ENCODE measurements around the gene KCTD14.
A peak's percentile ranks its signal among the peaks of the same experiment; 100 is the strongest.

KCTD14 gene

GRCh38 chr11:78023426-78023825 is 350 bp upstream of the KCTD14 start:
- Histone ChIP-seq H2BK12ac (ENCODE audit: low read length in 2 of 2) (no peak overlapping the region), H4K8ac (ENCODE audit: low read length) (no peak overlapping the region), H3K18ac (ENCODE audit: low read depth in 1 of 2, low read length in 2 of 2) (no peak overlapping the region), H3K4me3 (ENCODE audit: insufficient read depth in 1 of 2, low read depth in 1 of 2, low read length in 2 of 2) (peak overlapping the region in 1 of 2 experiments; percentile 79), H3K27me3 (ENCODE audit: control insufficient read depth in 1 of 2, insufficient read depth in 1 of 2, low read length in 2 of 2) (peaks cover 0 to 3% of the 10 kb centered on the region in 2 experiments), H4K91ac (ENCODE audit: low read length) (no peak overlapping the region), H3K79me1 (replicated peaks; ENCODE audit: low read length, poor library complexity, severe bottlenecking) (no peaks in the 10 kb centered on the region), H2BK5ac (ENCODE audit: low read depth, low read length, poor library complexity, severe bottlenecking) (no peak overlapping the region), H3K23ac (ENCODE audit: low read length in 2 of 2) (no peak overlapping the region), H2AK5ac (ENCODE audit: low read length, severe bottlenecking) (no peak overlapping the region), H3K9ac (ENCODE audit: low read length) (peak overlapping the region; percentile 70), H2BK120ac (ENCODE audit: low read depth, low read length) (no peak overlapping the region), H3K14ac (ENCODE audit: low read length in 2 of 2) (no peak overlapping the region), H2BK15ac (ENCODE audit: low read depth, poor library complexity, severe bottlenecking) (no peak overlapping the region), H3K9me3 (ENCODE audit: control insufficient read depth, low read length) (no peaks in the 10 kb centered on the region), H3K4me2 (ENCODE audit: low read length, poor library complexity, severe bottlenecking) (peak overlapping the region; percentile 94), H3K4me1 (ENCODE audit: control insufficient read depth, insufficient read depth, low read depth, low read length) (peaks cover 11% of the 10 kb centered on the region), H2AFZ (ENCODE audit: low read depth, low read length) (peak overlapping the region; percentile 99), H3K36me3 (ENCODE audit: control insufficient read depth in 1 of 2, insufficient read depth in 2 of 2, low read depth in 1 of 2, low read length in 2 of 2) (no peaks in the 10 kb centered on the region), H3K4ac (ENCODE audit: low read depth in 1 of 2, low read length in 2 of 2) (no peak overlapping the region), H3K27ac (ENCODE audit: low read length, poor library complexity, severe bottlenecking) (no peak overlapping the region)
- no peak for DNase-seq
- 70% methylated on average over 5 of the region's 7 CpGs for WGBS

GRCh38 chr11:78021611-78022010 is 1.5 kb downstream of the KCTD14 start:
- peaks cover 0 to 4% of the 10 kb centered on the region in 2 experiments for H3K36me3 ChIP-seq (ENCODE audit: control insufficient read depth in 1 of 2, insufficient read depth in 2 of 2, low read depth in 1 of 2, low read length in 2 of 2)
- H2AK5ac ChIP-seq (ENCODE audit: low read length, severe bottlenecking): no peak overlapping the region
- no peak overlapping the region for H3K4me3 ChIP-seq (ENCODE audit: insufficient read depth in 1 of 2, low read depth in 1 of 2, low read length in 2 of 2)
- no peak overlapping the region for H3K18ac ChIP-seq (ENCODE audit: low read depth in 1 of 2, low read length in 2 of 2)
- H4K91ac ChIP-seq (ENCODE audit: low read length): no peak overlapping the region
- peaks cover 11% of the 10 kb centered on the region for H3K4me1 ChIP-seq (ENCODE audit: control insufficient read depth, insufficient read depth, low read depth, low read length)
- H3K9me3 ChIP-seq (ENCODE audit: control insufficient read depth, low read length): no peaks in the 10 kb centered on the region
- peaks cover 0 to 3% of the 10 kb centered on the region in 2 experiments for H3K27me3 ChIP-seq (ENCODE audit: control insufficient read depth in 1 of 2, insufficient read depth in 1 of 2, low read length in 2 of 2)
- H3K79me1 ChIP-seq (replicated peaks; ENCODE audit: low read length, poor library complexity, severe bottlenecking): no peaks in the 10 kb centered on the region
- no peak for DNase-seq
- no peak overlapping the region for H3K14ac ChIP-seq (ENCODE audit: low read length in 2 of 2)
- WGBS: 97% methylated on average over 6 of the region's 6 CpGs
- H3K4me2 ChIP-seq (ENCODE audit: low read length, poor library complexity, severe bottlenecking): no peak overlapping the region
- H2BK120ac ChIP-seq (ENCODE audit: low read depth, low read length): no peak overlapping the region
- no peak overlapping the region for H3K27ac ChIP-seq (ENCODE audit: low read length, poor library complexity, severe bottlenecking)
- no peak overlapping the region for H3K4ac ChIP-seq (ENCODE audit: low read depth in 1 of 2, low read length in 2 of 2)
- no peak overlapping the region for H2BK5ac ChIP-seq (ENCODE audit: low read depth, low read length, poor library complexity, severe bottlenecking)
- H2BK15ac ChIP-seq (ENCODE audit: low read depth, poor library complexity, severe bottlenecking): no peak overlapping the region
- H3K9ac ChIP-seq (ENCODE audit: low read length): no peak overlapping the region
- H3K23ac ChIP-seq (ENCODE audit: low read length in 2 of 2): no peak overlapping the region
- H2BK12ac ChIP-seq (ENCODE audit: low read length in 2 of 2): no peak overlapping the region
- no peak overlapping the region for H2AFZ ChIP-seq (ENCODE audit: low read depth, low read length)
- no peak overlapping the region for H4K8ac ChIP-seq (ENCODE audit: low read length)

GRCh38 chr11:78020246-78020645 is 2.8 kb downstream of the KCTD14 start:
- Histone ChIP-seq H3K23ac (ENCODE audit: low read length in 2 of 2) (no peak overlapping the region), H3K14ac (ENCODE audit: low read length in 2 of 2) (no peak overlapping the region), H3K27me3 (ENCODE audit: control insufficient read depth in 1 of 2, insufficient read depth in 1 of 2, low read length in 2 of 2) (peaks cover 0 to 3% of the 10 kb centered on the region in 2 experiments), H3K4me2 (ENCODE audit: low read length, poor library complexity, severe bottlenecking) (no peak overlapping the region), H4K91ac (ENCODE audit: low read length) (no peak overlapping the region), H3K18ac (ENCODE audit: low read depth in 1 of 2, low read length in 2 of 2) (no peak overlapping the region), H3K4ac (ENCODE audit: low read depth in 1 of 2, low read length in 2 of 2) (no peak overlapping the region), H2BK120ac (ENCODE audit: low read depth, low read length) (no peak overlapping the region), H4K8ac (ENCODE audit: low read length) (no peak overlapping the region), H2AK5ac (ENCODE audit: low read length, severe bottlenecking) (no peak overlapping the region), H2BK5ac (ENCODE audit: low read depth, low read length, poor library complexity, severe bottlenecking) (no peak overlapping the region), H3K36me3 (ENCODE audit: control insufficient read depth in 1 of 2, insufficient read depth in 2 of 2, low read depth in 1 of 2, low read length in 2 of 2) (peaks cover 0 to 7% of the 10 kb centered on the region in 2 experiments), H3K79me1 (replicated peaks; ENCODE audit: low read length, poor library complexity, severe bottlenecking) (no peaks in the 10 kb centered on the region), H3K9me3 (ENCODE audit: control insufficient read depth, low read length) (no peaks in the 10 kb centered on the region), H2BK15ac (ENCODE audit: low read depth, poor library complexity, severe bottlenecking) (no peak overlapping the region), H2AFZ (ENCODE audit: low read depth, low read length) (no peak overlapping the region), H3K4me3 (ENCODE audit: insufficient read depth in 1 of 2, low read depth in 1 of 2, low read length in 2 of 2) (no peak overlapping the region), H2BK12ac (ENCODE audit: low read length in 2 of 2) (no peak overlapping the region), H3K27ac (ENCODE audit: low read length, poor library complexity, severe bottlenecking) (no peak overlapping the region), H3K9ac (ENCODE audit: low read length) (no peak overlapping the region), H3K4me1 (ENCODE audit: control insufficient read depth, insufficient read depth, low read depth, low read length) (peaks cover 11% of the 10 kb centered on the region)
- DNase-seq: no peak
- WGBS: 33% methylated on average over 3 of the region's 3 CpGs

GRCh38 chr11:78019808-78020207 is 3.3 kb downstream of the KCTD14 start:
- no peak overlapping the region for H3K4ac ChIP-seq (ENCODE audit: low read depth in 1 of 2, low read length in 2 of 2)
- WGBS: 48% methylated on average over 4 of the region's 4 CpGs
- no peak overlapping the region for H3K27ac ChIP-seq (ENCODE audit: low read length, poor library complexity, severe bottlenecking)
- no peak overlapping the region for H2AK5ac ChIP-seq (ENCODE audit: low read length, severe bottlenecking)
- H2BK5ac ChIP-seq (ENCODE audit: low read depth, low read length, poor library complexity, severe bottlenecking): no peak overlapping the region
- H3K27me3 ChIP-seq (ENCODE audit: control insufficient read depth in 1 of 2, insufficient read depth in 1 of 2, low read length in 2 of 2): peaks cover 0 to 3% of the 10 kb centered on the region in 2 experiments
- H3K79me1 ChIP-seq (replicated peaks; ENCODE audit: low read length, poor library complexity, severe bottlenecking): no peaks in the 10 kb centered on the region
- no peak overlapping the region for H2BK15ac ChIP-seq (ENCODE audit: low read depth, poor library complexity, severe bottlenecking)
- H2BK12ac ChIP-seq (ENCODE audit: low read length in 2 of 2): no peak overlapping the region
- peaks cover 0 to 8% of the 10 kb centered on the region in 2 experiments for H3K36me3 ChIP-seq (ENCODE audit: control insufficient read depth in 1 of 2, insufficient read depth in 2 of 2, low read depth in 1 of 2, low read length in 2 of 2)
- H3K9me3 ChIP-seq (ENCODE audit: control insufficient read depth, low read length): no peaks in the 10 kb centered on the region
- no peak overlapping the region for H4K91ac ChIP-seq (ENCODE audit: low read length)
- no peak overlapping the region for H3K18ac ChIP-seq (ENCODE audit: low read depth in 1 of 2, low read length in 2 of 2)
- H3K9ac ChIP-seq (ENCODE audit: low read length): no peak overlapping the region
- H4K8ac ChIP-seq (ENCODE audit: low read length): no peak overlapping the region
- H2BK120ac ChIP-seq (ENCODE audit: low read depth, low read length): no peak overlapping the region
- no peak overlapping the region for H3K23ac ChIP-seq (ENCODE audit: low read length in 2 of 2)
- no peak overlapping the region for H3K4me2 ChIP-seq (ENCODE audit: low read length, poor library complexity, severe bottlenecking)
- H3K4me1 ChIP-seq (ENCODE audit: control insufficient read depth, insufficient read depth, low read depth, low read length): peaks cover 11% of the 10 kb centered on the region
- no peak overlapping the region for H2AFZ ChIP-seq (ENCODE audit: low read depth, low read length)
- DNase-seq: no peak
- H3K4me3 ChIP-seq (ENCODE audit: insufficient read depth in 1 of 2, low read depth in 1 of 2, low read length in 2 of 2): no peak overlapping the region
- H3K14ac ChIP-seq (ENCODE audit: low read length in 2 of 2): no peak overlapping the region
